ENCODE data around the gene DIS3L2. TPM values are rescaled to one million over a fixed set of nuclear protein-coding genes. Genes with fewer than 3 reads are reported as not detected.
A peak's percentile ranks its signal among the peaks of the same experiment; 100 is the strongest.

The DIS3L2 gene
- total RNA-seq, 1 donor from 2014 or later: 53.6 TPM

DNA sequence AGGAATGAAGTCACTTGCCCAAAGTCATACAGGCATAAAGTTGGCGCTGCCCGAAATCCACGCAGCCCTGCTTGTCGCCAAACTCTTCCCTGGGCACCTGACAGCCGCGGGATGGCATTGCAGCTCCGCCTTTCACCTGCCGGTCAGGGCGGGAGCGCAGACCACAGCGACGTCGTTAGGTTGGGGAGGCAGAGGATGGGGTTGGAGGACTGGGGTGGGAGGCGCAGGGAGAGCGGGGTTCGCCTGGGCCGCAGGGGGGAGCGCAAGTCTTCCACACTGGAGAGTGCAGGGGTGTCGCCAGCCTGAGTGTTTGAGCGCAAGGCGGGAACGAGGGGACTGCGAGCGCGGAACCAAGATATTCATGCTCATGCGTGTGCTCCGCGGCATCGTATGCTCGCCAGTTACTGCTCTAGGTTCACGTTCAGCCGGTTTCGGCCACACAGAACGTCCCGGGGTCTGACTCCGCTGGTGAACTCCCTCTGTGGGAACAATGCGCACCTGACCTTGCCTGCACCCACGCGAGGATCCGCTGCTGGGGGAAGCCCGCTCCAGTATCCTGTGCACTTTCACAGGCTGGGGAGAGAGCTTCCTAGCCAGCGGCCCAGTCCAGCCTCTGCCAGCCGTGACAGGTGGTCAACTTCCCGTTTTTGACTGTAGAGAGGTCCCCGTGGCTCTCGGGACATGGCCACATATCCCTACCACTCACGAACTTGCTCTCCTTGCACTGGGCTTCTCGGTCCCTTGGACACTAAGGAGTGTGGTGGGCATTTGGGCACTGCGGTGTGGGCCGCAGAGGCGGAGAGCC, 34.5 kb upstream of the DIS3L2 start:
- peak overlapping the region; percentile 83 for H3K4me3 Mint-ChIP-seq
- TF ChIP-seq, protein P1, sequence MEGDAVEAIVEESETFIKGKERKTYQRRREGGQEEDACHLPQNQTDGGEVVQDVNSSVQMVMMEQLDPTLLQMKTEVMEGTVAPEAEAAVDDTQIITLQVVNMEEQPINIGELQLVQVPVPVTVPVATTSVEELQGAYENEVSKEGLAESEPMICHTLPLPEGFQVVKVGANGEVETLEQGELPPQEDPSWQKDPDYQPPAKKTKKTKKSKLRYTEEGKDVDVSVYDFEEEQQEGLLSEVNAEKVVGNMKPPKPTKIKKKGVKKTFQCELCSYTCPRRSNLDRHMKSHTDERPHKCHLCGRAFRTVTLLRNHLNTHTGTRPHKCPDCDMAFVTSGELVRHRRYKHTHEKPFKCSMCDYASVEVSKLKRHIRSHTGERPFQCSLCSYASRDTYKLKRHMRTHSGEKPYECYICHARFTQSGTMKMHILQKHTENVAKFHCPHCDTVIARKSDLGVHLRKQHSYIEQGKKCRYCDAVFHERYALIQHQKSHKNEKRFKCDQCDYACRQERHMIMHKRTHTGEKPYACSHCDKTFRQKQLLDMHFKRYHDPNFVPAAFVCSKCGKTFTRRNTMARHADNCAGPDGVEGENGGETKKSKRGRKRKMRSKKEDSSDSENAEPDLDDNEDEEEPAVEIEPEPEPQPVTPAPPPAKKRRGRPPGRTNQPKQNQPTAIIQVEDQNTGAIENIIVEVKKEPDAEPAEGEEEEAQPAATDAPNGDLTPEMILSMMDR (conservative IDR thresholded peaks at IDR 0.05): no peak
- peaks cover 70% of the 10 kb centered on the region for H3K27me3 Mint-ChIP-seq
- H3K4me1 Mint-ChIP-seq (ENCODE audit: unreplicated experiment): peaks cover 10% of the 10 kb centered on the region
- no peak overlapping the region for H3K27ac Mint-ChIP-seq
- DNase-seq (ENCODE audit: extremely low spot score, unreplicated experiment): no peak
- H3K36me3 Mint-ChIP-seq: no peaks in the 10 kb centered on the region
- no peaks in the 10 kb centered on the region for H3K9me3 Mint-ChIP-seq

DNA sequence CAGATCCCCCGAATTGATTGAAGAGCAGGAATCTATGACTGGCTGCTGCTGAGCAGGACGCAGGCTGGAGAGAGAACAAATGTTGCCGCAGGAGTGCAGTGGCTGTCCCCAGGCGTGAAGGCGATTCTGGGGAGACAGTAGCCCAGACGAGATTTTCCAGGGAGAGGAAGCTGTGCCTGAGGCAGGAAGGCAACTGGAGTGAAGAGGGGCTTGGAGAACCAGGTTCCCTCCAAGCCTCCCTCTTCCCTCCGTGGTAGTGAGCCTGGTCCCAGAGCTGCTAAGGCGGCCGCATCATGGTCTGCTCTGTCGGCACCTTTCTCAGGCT, 34.0 kb upstream of the DIS3L2 start:
- no peaks in the 10 kb centered on the region for H3K9me3 Mint-ChIP-seq
- no peak overlapping the region for H3K27ac Mint-ChIP-seq
- H3K27me3 Mint-ChIP-seq: peaks cover 72% of the 10 kb centered on the region
- no peaks in the 10 kb centered on the region for H3K36me3 Mint-ChIP-seq
- peaks cover 10% of the 10 kb centered on the region for H3K4me1 Mint-ChIP-seq (ENCODE audit: unreplicated experiment)
- TF ChIP-seq, protein P1 (conservative IDR thresholded peaks at IDR 0.05): no peak
- peak overlapping the region; percentile 83 for H3K4me3 Mint-ChIP-seq
- no peak for DNase-seq (ENCODE audit: extremely low spot score, unreplicated experiment)

DNA sequence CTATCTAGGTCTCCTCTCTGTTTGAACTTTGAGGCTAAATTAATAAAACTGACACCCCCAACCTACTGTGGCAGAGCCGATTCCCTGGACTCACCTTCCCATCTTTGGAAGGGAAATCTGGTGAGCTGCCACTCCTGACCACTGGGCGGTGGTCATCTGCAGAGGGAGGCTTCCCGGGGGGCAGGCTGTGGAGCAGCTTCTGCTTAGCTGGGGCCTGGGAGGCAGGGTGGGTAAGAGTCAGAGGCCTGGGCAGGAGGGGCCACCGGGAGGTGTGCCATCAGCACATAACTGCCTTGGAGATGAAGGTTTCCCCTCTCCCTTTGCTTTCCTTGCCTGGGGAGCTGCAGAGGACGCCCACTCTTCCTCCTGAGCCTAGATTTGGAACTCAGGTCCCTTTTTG, 33.0 kb upstream of the DIS3L2 start:
- peak; percentile 60 for DNase-seq (ENCODE audit: extremely low spot score, unreplicated experiment)
- Mint-ChIP-seq H3K27ac (no peak overlapping the region), H3K27me3 (peaks cover 73% of the 10 kb centered on the region), H3K4me1 (ENCODE audit: unreplicated experiment) (peaks cover 10% of the 10 kb centered on the region), H3K9me3 (no peaks in the 10 kb centered on the region), H3K4me3 (peak overlapping the region; percentile 83), H3K36me3 (no peaks in the 10 kb centered on the region)
- TF ChIP-seq, protein P1 (conservative IDR thresholded peaks at IDR 0.05): peak; percentile 61

DNA sequence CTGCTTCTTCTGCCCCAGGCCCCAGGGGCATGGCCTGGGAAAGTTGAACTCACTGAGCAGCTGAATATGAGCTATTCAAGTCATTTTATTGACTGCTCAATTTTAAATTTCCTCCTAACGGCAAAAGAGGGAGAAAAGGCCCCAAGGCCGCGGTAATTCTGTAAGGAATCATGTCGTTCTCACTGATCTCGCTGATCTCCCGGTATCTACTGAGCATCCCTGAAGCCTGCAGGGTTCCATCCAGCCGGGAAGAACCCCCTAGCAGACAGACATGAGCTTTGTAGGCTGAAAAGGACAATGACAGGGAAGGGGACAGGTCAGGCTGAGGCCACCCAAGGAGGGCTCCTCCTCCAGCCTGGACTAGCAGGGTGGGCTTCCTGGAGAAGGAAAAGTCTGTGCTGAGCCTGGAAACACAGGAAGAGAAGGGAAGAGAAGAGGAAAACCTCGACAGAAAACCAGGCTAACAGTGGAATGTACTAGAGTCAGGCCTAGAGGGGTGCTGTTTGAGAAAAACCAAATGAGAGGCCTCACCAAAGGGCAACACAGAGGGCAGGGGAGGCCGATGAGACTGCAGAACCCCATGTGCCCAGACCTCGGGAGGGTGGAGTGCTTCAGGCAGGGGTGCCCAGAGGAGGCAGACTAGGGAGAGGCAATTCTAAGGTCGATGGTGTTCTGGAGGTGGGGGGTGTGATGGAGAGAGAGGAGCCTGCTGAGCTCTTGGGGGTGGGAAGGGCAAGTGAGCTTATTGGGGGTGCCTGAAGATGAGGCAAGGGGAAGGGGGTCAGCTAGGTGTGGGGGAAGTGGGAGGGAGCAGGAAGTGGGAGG, 32.4 kb upstream of the DIS3L2 start:
- Mint-ChIP-seq H3K36me3 (no peaks in the 10 kb centered on the region), H3K4me1 (ENCODE audit: unreplicated experiment) (peaks cover 3% of the 10 kb centered on the region), H3K27ac (no peak overlapping the region), H3K9me3 (no peaks in the 10 kb centered on the region), H3K4me3 (no peak overlapping the region), H3K27me3 (peaks cover 67% of the 10 kb centered on the region)
- DNase-seq (ENCODE audit: extremely low spot score, unreplicated experiment): peak; percentile 39
- TF ChIP-seq, protein P1 (conservative IDR thresholded peaks at IDR 0.05): no peak

DNA sequence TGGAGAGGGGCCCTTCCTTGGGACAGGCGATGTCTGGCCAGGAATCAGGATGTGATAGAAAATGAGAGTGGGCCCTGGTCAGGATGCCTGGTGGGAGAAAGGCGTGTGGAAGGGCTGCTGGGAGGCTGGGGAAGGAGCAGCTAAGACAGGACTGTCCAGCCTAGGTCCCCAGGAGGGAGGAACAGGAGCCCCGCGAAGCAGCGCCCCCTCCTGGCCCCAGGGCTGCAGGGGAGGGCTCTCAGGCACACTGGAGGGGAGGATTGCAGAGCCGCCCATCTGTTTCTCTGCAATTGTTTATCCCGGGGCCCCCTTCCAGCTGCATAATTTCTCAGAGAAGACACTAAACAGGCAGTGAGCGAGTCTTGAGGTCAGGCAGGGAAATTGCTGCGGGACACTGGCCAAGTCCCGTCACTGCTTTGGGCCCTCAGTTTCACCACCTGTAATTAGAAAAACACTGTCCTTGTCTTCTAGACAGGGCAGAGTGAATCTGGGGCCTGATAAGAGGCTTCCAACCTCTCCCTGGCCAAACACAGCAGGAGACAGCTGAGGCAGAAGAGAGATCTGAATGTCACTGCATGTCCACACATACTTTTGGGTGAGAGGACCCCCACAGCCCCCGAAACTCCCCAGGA, 31.4 kb upstream of the DIS3L2 start:
- TF ChIP-seq, protein P1 (conservative IDR thresholded peaks at IDR 0.05): peak; percentile 63
- H3K4me1 Mint-ChIP-seq (ENCODE audit: unreplicated experiment): no peaks in the 10 kb centered on the region
- no peak overlapping the region for H3K4me3 Mint-ChIP-seq
- H3K36me3 Mint-ChIP-seq: no peaks in the 10 kb centered on the region
- DNase-seq (ENCODE audit: extremely low spot score, unreplicated experiment): peak; percentile 66
- no peaks in the 10 kb centered on the region for H3K9me3 Mint-ChIP-seq
- H3K27ac Mint-ChIP-seq: no peak overlapping the region
- H3K27me3 Mint-ChIP-seq: peaks cover 57% of the 10 kb centered on the region

Data from type B pancreatic cell (in vitro differentiated cells).